ENCODE measurements around the gene ADH7. TPM values are rescaled to one million over a fixed set of nuclear protein-coding genes. Genes with fewer than 3 reads are reported as not detected.
"Not testable (repeated sequence)": the region's sequence is repeated elsewhere in the genome, so short reads cannot be mapped to it uniquely, and the experiment has no call there.

ADH7 gene
- total RNA-seq, 2 donors from 2014 or later = not detected

DNA sequence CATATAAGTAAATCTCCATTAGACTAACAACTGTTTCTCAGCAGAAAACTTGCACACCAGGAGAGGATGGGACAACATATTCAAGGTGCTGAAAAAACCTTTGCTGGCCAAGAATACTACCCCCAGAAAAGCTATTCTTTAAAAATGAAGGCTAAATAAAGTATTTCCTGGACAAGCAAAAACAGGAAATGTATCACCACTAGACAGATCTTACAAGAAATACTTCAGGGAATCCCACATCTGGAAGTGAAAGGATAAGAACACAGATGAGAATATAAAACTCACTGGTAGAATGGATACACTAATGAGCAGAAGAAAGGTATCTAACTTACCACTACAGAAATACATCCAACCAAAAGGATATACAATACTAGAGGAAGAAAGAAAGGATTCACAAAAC, 55.6 kb downstream of the ADH7 start:
- no peak overlapping the region for H3K4me3 ChIP-seq
- H3K4me1 ChIP-seq = no peaks in the 10 kb centered on the region
- H3K9ac ChIP-seq (ENCODE audit: low read depth in 2 of 2, low read length in 2 of 2) = no peak overlapping the region
- no peaks in the 10 kb centered on the region for H3K36me3 ChIP-seq
- H3K9me3 ChIP-seq = no peaks in the 10 kb centered on the region
- no peak for DNase-seq
- intact Hi-C loops (cut with DNase I) = no loop called here
- TF ChIP-seq, protein P1, sequence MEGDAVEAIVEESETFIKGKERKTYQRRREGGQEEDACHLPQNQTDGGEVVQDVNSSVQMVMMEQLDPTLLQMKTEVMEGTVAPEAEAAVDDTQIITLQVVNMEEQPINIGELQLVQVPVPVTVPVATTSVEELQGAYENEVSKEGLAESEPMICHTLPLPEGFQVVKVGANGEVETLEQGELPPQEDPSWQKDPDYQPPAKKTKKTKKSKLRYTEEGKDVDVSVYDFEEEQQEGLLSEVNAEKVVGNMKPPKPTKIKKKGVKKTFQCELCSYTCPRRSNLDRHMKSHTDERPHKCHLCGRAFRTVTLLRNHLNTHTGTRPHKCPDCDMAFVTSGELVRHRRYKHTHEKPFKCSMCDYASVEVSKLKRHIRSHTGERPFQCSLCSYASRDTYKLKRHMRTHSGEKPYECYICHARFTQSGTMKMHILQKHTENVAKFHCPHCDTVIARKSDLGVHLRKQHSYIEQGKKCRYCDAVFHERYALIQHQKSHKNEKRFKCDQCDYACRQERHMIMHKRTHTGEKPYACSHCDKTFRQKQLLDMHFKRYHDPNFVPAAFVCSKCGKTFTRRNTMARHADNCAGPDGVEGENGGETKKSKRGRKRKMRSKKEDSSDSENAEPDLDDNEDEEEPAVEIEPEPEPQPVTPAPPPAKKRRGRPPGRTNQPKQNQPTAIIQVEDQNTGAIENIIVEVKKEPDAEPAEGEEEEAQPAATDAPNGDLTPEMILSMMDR (IDR thresholded peaks at IDR 0.05) = no peak
- H3K27ac ChIP-seq = no peak overlapping the region
- H3K27me3 ChIP-seq = no peaks in the 10 kb centered on the region

DNA sequence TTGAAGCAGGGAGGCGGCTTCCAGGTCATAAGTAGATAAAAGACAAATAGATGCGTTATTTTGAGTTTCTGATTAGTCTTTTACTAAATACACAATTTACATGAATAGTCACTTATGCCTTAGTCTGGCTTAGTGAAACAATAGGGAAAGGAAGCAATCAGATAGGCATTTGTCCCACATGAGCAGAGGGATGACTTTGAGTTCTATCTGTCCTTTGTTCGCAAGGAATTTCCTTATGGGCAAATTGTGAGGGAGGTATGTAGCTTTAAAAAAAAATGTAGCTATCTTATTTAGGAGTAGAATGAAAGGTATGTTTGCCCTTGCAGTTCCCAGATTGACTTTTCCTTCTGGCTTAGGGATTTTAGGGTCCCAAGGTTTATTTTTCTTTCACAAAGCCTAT, 56.3 kb downstream of the ADH7 start:
- Histone ChIP-seq H3K4me3 (no peak overlapping the region), H3K36me3 (no peaks in the 10 kb centered on the region), H3K9me3 (no peaks in the 10 kb centered on the region), H3K27me3 (no peaks in the 10 kb centered on the region), H3K9ac (ENCODE audit: low read depth in 2 of 2, low read length in 2 of 2) (no peak overlapping the region), H3K4me1 (no peaks in the 10 kb centered on the region), H3K27ac (no peak overlapping the region)
- no peak for DNase-seq
- TF ChIP-seq, protein P1 (IDR thresholded peaks at IDR 0.05) = no peak
- intact Hi-C loops (cut with DNase I) = no loop called here

DNA sequence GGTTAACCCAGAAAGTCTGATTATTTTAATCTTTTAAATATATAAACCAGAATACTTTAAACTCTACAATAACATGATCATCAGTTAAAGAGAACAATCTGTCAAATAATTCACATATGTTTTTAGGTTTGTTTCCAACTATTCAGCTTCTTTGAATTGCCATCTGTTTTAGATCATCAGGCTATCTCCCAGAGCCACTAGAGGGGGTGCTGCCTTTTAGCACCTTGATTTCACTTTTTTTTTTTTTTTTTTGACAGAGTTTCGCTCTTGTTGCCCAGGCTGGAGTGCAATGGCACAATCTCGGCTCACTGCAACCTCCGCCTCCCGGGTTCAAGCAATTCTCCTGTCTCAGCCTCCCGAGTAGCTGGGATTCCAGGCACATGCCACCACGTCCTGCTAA, 57.8 kb downstream of the ADH7 start:
- H3K9ac ChIP-seq (ENCODE audit: low read depth in 2 of 2, low read length in 2 of 2); H3K4me1 ChIP-seq: not testable (repeated sequence)

DNA sequence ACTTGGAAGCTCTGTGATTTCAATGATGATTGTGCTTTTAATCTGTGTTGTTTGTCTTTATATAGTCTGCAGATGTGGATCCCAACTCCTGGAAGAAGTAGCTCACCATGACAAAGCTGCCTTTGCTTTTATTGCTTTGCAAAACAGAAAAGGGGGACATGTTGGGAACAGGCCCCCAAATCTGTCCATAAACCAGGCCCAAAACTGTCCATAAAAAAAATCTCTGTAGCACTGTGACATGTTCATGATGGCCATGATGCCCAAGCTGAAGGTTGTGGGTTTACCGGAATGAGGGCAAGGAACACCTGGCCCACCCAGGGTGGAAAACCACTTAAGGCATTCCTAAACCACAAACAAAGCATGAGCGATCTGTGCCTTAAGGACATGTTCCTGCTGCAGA, 62.7 kb downstream of the ADH7 start:
- H3K9me3 ChIP-seq; DNase-seq; H3K27ac ChIP-seq; intact Hi-C loops (cut with DNase I); H3K4me1 ChIP-seq; H3K27me3 ChIP-seq; H3K36me3 ChIP-seq; H3K4me3 ChIP-seq; H3K9ac ChIP-seq (ENCODE audit: low read depth in 2 of 2, low read length in 2 of 2): not testable (repeated sequence)

More for the DNA sequence above, 57.8 kb downstream of the ADH7 start:
- H3K36me3 ChIP-seq; H3K27ac ChIP-seq; DNase-seq; intact Hi-C loops (cut with DNase I); H3K9me3 ChIP-seq; H3K4me3 ChIP-seq; H3K27me3 ChIP-seq: not testable (repeated sequence)

DNA sequence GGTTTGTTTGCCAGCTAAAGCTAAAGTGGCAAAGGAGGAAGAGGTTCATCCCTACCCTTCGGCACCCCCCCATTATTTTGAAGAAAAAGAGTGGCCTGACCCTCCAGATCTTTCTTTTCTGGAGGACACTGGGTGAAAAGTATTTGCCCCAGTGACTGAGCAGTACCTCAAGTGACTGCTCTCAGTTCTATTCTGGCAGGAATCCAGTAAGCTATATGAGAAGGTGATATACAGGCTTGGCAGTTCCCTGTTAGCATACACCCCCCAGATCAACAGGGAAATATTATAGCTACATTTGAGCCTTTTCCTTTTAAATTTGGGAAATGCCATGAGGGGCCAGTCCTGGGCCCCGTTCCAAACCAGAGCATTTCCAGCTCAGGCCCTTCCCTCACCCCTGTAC, 67.3 kb downstream of the ADH7 start:
- DNase-seq; H3K4me1 ChIP-seq; H3K9me3 ChIP-seq; H3K27ac ChIP-seq; intact Hi-C loops (cut with DNase I); H3K36me3 ChIP-seq; H3K9ac ChIP-seq (ENCODE audit: low read depth in 2 of 2, low read length in 2 of 2); H3K27me3 ChIP-seq; H3K4me3 ChIP-seq: not testable (repeated sequence)

DNA sequence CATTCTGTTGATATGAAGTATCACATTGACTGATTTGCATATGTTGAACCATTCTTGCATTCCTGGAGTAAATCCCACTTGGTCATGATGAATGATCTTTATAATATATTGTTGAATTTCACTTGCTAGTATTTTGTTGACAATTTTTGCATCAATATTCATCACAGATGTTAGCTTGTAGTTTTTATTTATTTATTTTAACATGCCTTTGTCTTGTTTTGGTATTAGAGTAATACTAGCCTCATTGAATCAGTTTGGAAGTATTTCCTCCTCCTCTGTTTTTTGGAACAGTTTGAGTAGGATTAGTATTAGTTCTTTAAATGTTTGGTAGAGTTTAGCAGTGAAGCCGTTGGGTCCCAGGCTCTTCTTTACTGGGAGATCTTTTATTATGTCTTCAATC, 68.7 kb downstream of the ADH7 start:
- DNase-seq = no peak
- TF ChIP-seq, protein P1 (IDR thresholded peaks at IDR 0.05) = no peak

DNA sequence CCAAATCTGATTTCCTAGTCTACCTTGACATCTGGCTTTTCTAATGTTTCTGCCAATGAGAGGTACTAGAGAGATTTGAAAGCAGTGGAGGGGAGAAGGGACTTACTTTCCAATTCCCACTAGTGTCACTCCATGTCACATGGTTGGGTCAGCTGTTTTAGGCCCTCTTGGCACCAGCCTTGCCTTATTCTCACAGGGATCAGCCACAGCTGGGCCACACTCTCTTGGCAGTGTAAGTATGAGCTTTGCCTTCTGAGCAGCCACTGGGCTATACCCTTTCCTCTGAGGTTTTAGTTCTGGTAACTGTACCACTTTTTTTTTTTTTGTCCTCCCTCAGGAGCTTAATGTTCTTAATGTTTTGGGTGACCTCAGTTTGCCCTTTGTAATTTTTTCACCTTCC, 72.4 kb downstream of the ADH7 start:
- H3K9ac ChIP-seq (ENCODE audit: low read depth in 2 of 2, low read length in 2 of 2) = no peak overlapping the region
- H3K4me3 ChIP-seq = no peak overlapping the region
- no peaks in the 10 kb centered on the region for H3K4me1 ChIP-seq
- no peaks in the 10 kb centered on the region for H3K36me3 ChIP-seq
- H3K27ac ChIP-seq = no peak overlapping the region
- no peaks in the 10 kb centered on the region for H3K27me3 ChIP-seq
- intact Hi-C loops (cut with DNase I) = no loop called here
- H3K9me3 ChIP-seq = no peaks in the 10 kb centered on the region
- no peak for DNase-seq
- TF ChIP-seq, protein P1 (IDR thresholded peaks at IDR 0.05) = no peak

More for the DNA sequence above, 68.7 kb downstream of the ADH7 start:
- Histone ChIP-seq H3K27ac (no peak overlapping the region), H3K36me3 (no peaks in the 10 kb centered on the region), H3K27me3 (no peaks in the 10 kb centered on the region), H3K4me1 (no peaks in the 10 kb centered on the region), H3K4me3 (no peak overlapping the region), H3K9me3 (no peaks in the 10 kb centered on the region), H3K9ac (ENCODE audit: low read depth in 2 of 2, low read length in 2 of 2) (no peak overlapping the region)
- intact Hi-C loops (cut with DNase I) = no loop called here

Other genes starting within 250 kb of the ADH7 start
- 10 to 100 TPM; 17.6 to 24.5 TPM for gene ADH6, start 216.1 kb downstream of the ADH7 start, total RNA-seq
- under 1 TPM; 0.16 to 0.17 TPM for gene ADH1A, start 144.4 kb downstream of the ADH7 start, total RNA-seq
- 10 to 100 TPM; 46.1 to 62.3 TPM for gene ADH1B, start 113.9 kb downstream of the ADH7 start, total RNA-seq
- gene ADH1C, start 82.6 kb downstream of the ADH7 start, total RNA-seq = 100 to 1,000 TPM; 140 to 240 TPM
- gene C4orf17, start 75.7 kb upstream of the ADH7 start, total RNA-seq = not detected
- 10 to 100 TPM in 1 of 2 donors, 1 to 10 TPM in 1; 6.8 to 10.6 TPM for gene TRMT10A, start 128.7 kb upstream of the ADH7 start, total RNA-seq
- 1 to 10 TPM in 1 of 2 donors, under 1 TPM in 1; 0.69 to 1.3 TPM for gene MTTP, start 139.5 kb upstream of the ADH7 start, total RNA-seq
- gene C4orf54, start 222.5 kb upstream of the ADH7 start, total RNA-seq = under 1 TPM in 1 of 2 donors, not detected in 1; 0.27 TPM

Measured in colonic mucosa (tissue), 4 donors.